Activated CD8-positive, alpha-beta memory T cell treated with anti-CD3 and anti-CD28 coated beads for 24 hours (primary cell): ENCODE data around the gene CD79A.
"Not testable (repeated sequence)": the region's sequence is repeated elsewhere in the genome, so short reads cannot be mapped to it uniquely, and the experiment has no call there.

Source experiments
- DNase-seq: peaks from one replicate; pipeline ENCODE4 v3.0.0-alpha.2; 2020

The CD79A gene

GRCh38 chr19:41906916-41907680, 30.0 kb downstream of the CD79A start:
- no peak for DNase-seq

GRCh38 chr19:41907994-41908615, 31.0 kb downstream of the CD79A start:
- no peak for DNase-seq

- no peak for DNase-seq
These were observed 31.8 kb downstream of the CD79A start for GRCh38 chr19:41908724-41909464.

- DNase-seq = no peak
These were observed 32.6 kb downstream of the CD79A start for GRCh38 chr19:41909706-41910105.

- DNase-seq = no peak
These were observed 33.3 kb downstream of the CD79A start for GRCh38 chr19:41910240-41910991.

- DNase-seq = no peak
These were observed 34.2 kb downstream of the CD79A start for GRCh38 chr19:41910992-41911888.

GRCh38 chr19:41911889-41912731, 35.0 kb downstream of the CD79A start:
- no peak for DNase-seq

GRCh38 chr19:41912899-41913537, 35.9 kb downstream of the CD79A start:
- no peak for DNase-seq

- DNase-seq = no peak
These were observed 36.7 kb downstream of the CD79A start for GRCh38 chr19:41913538-41914423.

GRCh38 chr19:41914424-41914834, 37.4 kb downstream of the CD79A start:
- not testable (repeated sequence) for DNase-seq

GRCh38 chr19:41915021-41915775, 38.1 kb downstream of the CD79A start:
- no peak for DNase-seq

- DNase-seq = no peak
These were observed 38.8 kb downstream of the CD79A start for GRCh38 chr19:41915776-41916414.

GRCh38 chr19:41917676-41918075, 40.6 kb downstream of the CD79A start:
- DNase-seq = no peak

- no peak for DNase-seq
These were observed 41.0 kb downstream of the CD79A start for GRCh38 chr19:41918095-41918494.

GRCh38 chr19:41918653-41919244, 41.7 kb downstream of the CD79A start:
- no peak for DNase-seq

- no peak for DNase-seq
These were observed 43.1 kb downstream of the CD79A start for GRCh38 chr19:41919948-41920712.
